HepG2 (cell line): ENCODE data around the gene PSMD9. TPM values are rescaled to one million over a fixed set of nuclear protein-coding genes. Genes with fewer than 3 reads are reported as not detected.
A peak's percentile ranks its signal among the peaks of the same experiment; 100 is the strongest.

Experiments used
- ARID3A ChIP-seq: IDR thresholded peaks from 2 replicates; pipeline ENCODE4 v1.6.1; 2012; ENCODE audit warnings: low read depth, low read length, improper control_type of control experiment
- BRCA1 ChIP-seq: sonication (generic); formaldehyde crosslinking; IDR thresholded peaks from 2 replicates; pipeline ENCODE4 v1.4.0; 2020; ENCODE audit warnings: missing genetic modification reagents
- HMG20A ChIP-seq: IDR thresholded peaks from 2 replicates; pipeline ENCODE4 v1.6.1; 2016; ENCODE audit warnings: borderline replicate concordance
- IKZF4 ChIP-seq: sonication (generic); formaldehyde crosslinking; IDR thresholded peaks from 2 replicates; pipeline ENCODE4 v1.5.1; 2020; ENCODE audit warnings: borderline replicate concordance, mild to moderate bottlenecking, low read depth, missing genetic modification reagents; ENCODE audit errors: not compliant biosample characterization
- KLF13 ChIP-seq: sonication (generic); formaldehyde crosslinking; IDR thresholded peaks from 2 replicates; pipeline ENCODE4 v1.4.0; 2020; ENCODE audit warnings: mild to moderate bottlenecking, missing genetic modification reagents
- MBD4 ChIP-seq: IDR thresholded peaks from 2 replicates; pipeline ENCODE4 v1.6.1; 2012; ENCODE audit warnings: low read length, inconsistent platforms, borderline replicate concordance
- MEIS1 ChIP-seq: sonication (generic); formaldehyde crosslinking; IDR thresholded peaks from 2 replicates; pipeline ENCODE4 v1.9.0; 2021; ENCODE audit warnings: mild to moderate bottlenecking, missing genetic modification reagents, moderate library complexity, borderline replicate concordance
- MIER3 ChIP-seq: IDR thresholded peaks from 2 replicates; pipeline ENCODE4 v1.6.1; 2016; ENCODE audit warnings: missing compliant biosample characterization, borderline replicate concordance
- SRSF4 ChIP-seq: fragments of 200-400 bp; formaldehyde crosslinking; IDR thresholded peaks from one replicate; pipeline ENCODE4 v1.6.1; 2018; ENCODE audit warnings: mild to moderate bottlenecking, low read depth, low read length, moderate library complexity; ENCODE audit not compliant: poor library complexity, severe bottlenecking
- SRY ChIP-seq: sonication (generic); formaldehyde crosslinking; IDR thresholded peaks from 2 replicates; pipeline ENCODE4 v1.8.0; 2022; ENCODE audit warnings: mild to moderate bottlenecking, missing genetic modification reagents
- XRCC5 ChIP-seq: fragments of 200-400 bp; formaldehyde crosslinking; optimal IDR thresholded peaks from 2 replicates; pipeline ENCODE3; 2017; ENCODE audit warnings: mild to moderate bottlenecking, low read length
- ZBTB49 ChIP-seq: sonication (generic); formaldehyde crosslinking; IDR thresholded peaks from 2 replicates; pipeline ENCODE4 v1.4.0; 2020; ENCODE audit warnings: missing genetic modification reagents, borderline replicate concordance
- ZFP90 ChIP-seq: sonication (generic); formaldehyde crosslinking; IDR thresholded peaks from 2 replicates; pipeline ENCODE4 v1.8.0; 2022; ENCODE audit warnings: missing genetic modification reagents, mild to moderate bottlenecking, inconsistent platforms, borderline replicate concordance
- ZHX2 ChIP-seq, 2 experiments: sonication (generic) in 1 of 2; formaldehyde crosslinking in 1 of 2; IDR thresholded peaks; 2 replicates each; pipeline versions ENCODE4 v1.6.1 to v1.9.0; 2014 to 2022; ENCODE audit warnings: antibody characterized with exemption in 1 of 2, borderline replicate concordance in 1 of 2, inconsistent platforms in 1 of 2, low read depth in 1 of 2, missing genetic modification reagents in 1 of 2
- ZNF251 ChIP-seq: sonication (generic); formaldehyde crosslinking; IDR thresholded peaks from 2 replicates; pipeline ENCODE4 v1.9.0; 2021; ENCODE audit warnings: mild to moderate bottlenecking, missing genetic modification reagents
- ZNF331 ChIP-seq: sonication (generic); formaldehyde crosslinking; IDR thresholded peaks from 2 replicates; pipeline ENCODE4 v1.4.0; 2020; ENCODE audit warnings: missing genetic modification reagents
- ZNF446 ChIP-seq: sonication (generic); formaldehyde crosslinking; IDR thresholded peaks from 2 replicates; pipeline ENCODE4 v1.5.0; 2020; ENCODE audit warnings: mild to moderate bottlenecking, missing genetic modification reagents
- ZNF460 ChIP-seq: sonication (generic); formaldehyde crosslinking; IDR thresholded peaks from 2 replicates; pipeline ENCODE4 v1.5.1; 2020; ENCODE audit warnings: missing genetic modification reagents, mild to moderate bottlenecking, borderline replicate concordance
- polyA plus RNA-seq, 8 experiments: library from polyadenylated mRNA; depleted of rRNA in 3 of 8; stranded (reverse) in 7 of 8; unstranded in 1 of 8; fragments of >200 nt; fragmentation: Illumina TruSeq in 4 of 8; extraction: Trizol in 4 of 8; gene quantifications; 2 replicates each; pipeline versions ENCODE4 v1.2.1 to v1.2.3, GENCODE V29; 2011 to 2016; ENCODE audit warnings: low read depth in 4 of 8, missing spikeins in 1 of 8, mixed read lengths in 1 of 8; ENCODE audit not compliant: insufficient read depth in 1 of 8
- total RNA-seq, 5 experiments: library from RNA; depleted of rRNA; stranded (reverse); fragments of >200 nt; fragmentation: Illumina TruSeq; extraction: Trizol; gene quantifications; 2 replicates each; pipeline ENCODE4 v1.2.3, GENCODE V29; 2016; ENCODE audit warnings: low read depth in 1 of 5

The PSMD9 gene
- total and polyA plus RNA-seq, 2 of the 13 experiments (the other 11 are each of a cell fraction or from before 2014, with no cell fraction given): 41.4 to 61.1 TPM

GRCh38 chr12:121858662-121859572, 29.7 kb upstream of the PSMD9 start, which contains the start of gene HPD (continued):
- no peak for TF ChIP-seq ZHX2 (IDR thresholded peaks at IDR 0.05; ENCODE audit: low read depth)
- TF ChIP-seq ZHX2 (CRISPR knock-in tag; IDR thresholded peaks at IDR 0.05; ENCODE audit: borderline replicate concordance): no peak; the same call in 1 of the 2 replicates
- TF ChIP-seq ZNF251 (CRISPR knock-in tag): no peak
- no peak for TF ChIP-seq ZBTB49 (CRISPR knock-in tag)
- no peak for TF ChIP-seq ZNF446
- no peak for TF ChIP-seq ZNF460 (CRISPR knock-in tag)
- 0 out of 2 replicates have a peak, but pooled peaks have one; percentile 57 for TF ChIP-seq BRCA1
- no peak; the same call in 1 of the 2 replicates for TF ChIP-seq HMG20A (CRISPR knock-in tag)
- TF ChIP-seq ARID3A: peak; percentile 16; the same call in 1 of the 2 replicates
- TF ChIP-seq SRSF4: no peak
- peak; percentile 66; the same call in 1 of the 2 replicates for TF ChIP-seq ZFP90 (CRISPR knock-in tag)
- TF ChIP-seq MEIS1 (CRISPR knock-in tag): no peak
- TF ChIP-seq MIER3 (CRISPR knock-in tag): no peak
- no peak for TF ChIP-seq IKZF4 (CRISPR knock-in tag)
- TF ChIP-seq MBD4: no peak
- TF ChIP-seq KLF13: no peak
- TF ChIP-seq SRY (CRISPR knock-in tag): no peak
- TF ChIP-seq XRCC5: peak; percentile 61
- TF ChIP-seq ZNF331 (CRISPR knock-in tag): peak; percentile 27
